ENCODE measurements around the gene ASPHD2.

ASPHD2 gene

DNA sequence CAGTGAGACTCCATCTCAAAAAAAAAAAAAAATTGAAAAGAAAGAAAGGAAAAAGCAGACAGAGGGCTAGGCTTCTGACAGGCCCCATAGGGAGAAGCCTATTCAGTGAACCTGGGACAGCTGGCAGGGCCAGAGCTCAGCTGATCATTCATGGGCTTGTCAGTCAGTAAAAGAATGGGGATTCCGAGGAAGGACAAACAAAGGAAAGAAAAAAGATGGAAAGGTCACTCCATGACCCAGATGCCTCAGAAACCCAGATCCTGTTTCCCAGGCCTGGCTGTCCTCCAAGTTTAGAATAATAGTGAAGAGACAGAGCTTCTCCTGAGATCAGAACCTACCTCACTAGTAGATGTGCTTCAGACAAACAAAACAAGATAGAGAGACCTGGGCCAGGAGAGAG lies 34.3 kb upstream of the ASPHD2 start:
- Histone ChIP-seq H3K27ac (ENCODE audit: poor library complexity, severe bottlenecking) (no peak overlapping the region), H3K4me1 (ENCODE audit: insufficient read depth, poor library complexity, severe bottlenecking) (no peaks in the 10 kb centered on the region), H3K4me3 (ENCODE audit: severe bottlenecking) (no peak overlapping the region), H3K9me3 (ENCODE audit: severe bottlenecking) (no peaks in the 10 kb centered on the region), H3K27me3 (ENCODE audit: insufficient read depth, poor library complexity, severe bottlenecking) (no peaks in the 10 kb centered on the region), H3K36me3 (ENCODE audit: low read depth) (no peaks in the 10 kb centered on the region)
- no peak for DNase-seq (ENCODE audit: low spot score)
- TF ChIP-seq, protein P1, sequence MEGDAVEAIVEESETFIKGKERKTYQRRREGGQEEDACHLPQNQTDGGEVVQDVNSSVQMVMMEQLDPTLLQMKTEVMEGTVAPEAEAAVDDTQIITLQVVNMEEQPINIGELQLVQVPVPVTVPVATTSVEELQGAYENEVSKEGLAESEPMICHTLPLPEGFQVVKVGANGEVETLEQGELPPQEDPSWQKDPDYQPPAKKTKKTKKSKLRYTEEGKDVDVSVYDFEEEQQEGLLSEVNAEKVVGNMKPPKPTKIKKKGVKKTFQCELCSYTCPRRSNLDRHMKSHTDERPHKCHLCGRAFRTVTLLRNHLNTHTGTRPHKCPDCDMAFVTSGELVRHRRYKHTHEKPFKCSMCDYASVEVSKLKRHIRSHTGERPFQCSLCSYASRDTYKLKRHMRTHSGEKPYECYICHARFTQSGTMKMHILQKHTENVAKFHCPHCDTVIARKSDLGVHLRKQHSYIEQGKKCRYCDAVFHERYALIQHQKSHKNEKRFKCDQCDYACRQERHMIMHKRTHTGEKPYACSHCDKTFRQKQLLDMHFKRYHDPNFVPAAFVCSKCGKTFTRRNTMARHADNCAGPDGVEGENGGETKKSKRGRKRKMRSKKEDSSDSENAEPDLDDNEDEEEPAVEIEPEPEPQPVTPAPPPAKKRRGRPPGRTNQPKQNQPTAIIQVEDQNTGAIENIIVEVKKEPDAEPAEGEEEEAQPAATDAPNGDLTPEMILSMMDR (IDR thresholded peaks at IDR 0.05; ENCODE audit: poor library complexity, severe bottlenecking) = no peak
- no peak for ATAC-seq (ENCODE audit: low read depth)

DNA sequence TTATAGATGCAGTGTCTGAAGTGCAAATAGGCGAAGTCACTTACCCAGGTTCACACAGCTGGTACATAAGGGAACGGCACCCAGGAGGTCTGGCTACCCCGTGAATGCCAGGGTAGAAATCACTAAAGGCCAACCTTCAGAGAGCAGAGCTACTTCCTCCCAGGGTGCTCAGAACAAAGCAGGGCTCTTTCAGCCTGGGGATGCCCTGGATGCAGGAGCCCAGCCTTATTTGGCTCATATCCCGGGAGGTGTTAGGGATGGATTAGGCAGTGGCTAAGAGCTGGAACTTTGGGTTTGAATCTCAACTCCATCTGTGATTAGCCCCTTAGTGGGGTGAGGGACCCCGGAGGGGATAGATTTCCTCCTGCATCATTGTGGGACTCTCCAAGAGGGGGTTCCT lies 33.1 kb upstream of the ASPHD2 start:
- H3K9me3 ChIP-seq (ENCODE audit: severe bottlenecking) = no peaks in the 10 kb centered on the region
- H3K4me3 ChIP-seq (ENCODE audit: severe bottlenecking) = no peak overlapping the region
- no peaks in the 10 kb centered on the region for H3K27me3 ChIP-seq (ENCODE audit: insufficient read depth, poor library complexity, severe bottlenecking)
- no peaks in the 10 kb centered on the region for H3K4me1 ChIP-seq (ENCODE audit: insufficient read depth, poor library complexity, severe bottlenecking)
- no peaks in the 10 kb centered on the region for H3K36me3 ChIP-seq (ENCODE audit: low read depth)
- DNase-seq (ENCODE audit: low spot score) = no peak
- H3K27ac ChIP-seq (ENCODE audit: poor library complexity, severe bottlenecking) = no peak overlapping the region
- ATAC-seq (ENCODE audit: low read depth) = no peak
- TF ChIP-seq, protein P1 (IDR thresholded peaks at IDR 0.05; ENCODE audit: poor library complexity, severe bottlenecking) = no peak

DNA sequence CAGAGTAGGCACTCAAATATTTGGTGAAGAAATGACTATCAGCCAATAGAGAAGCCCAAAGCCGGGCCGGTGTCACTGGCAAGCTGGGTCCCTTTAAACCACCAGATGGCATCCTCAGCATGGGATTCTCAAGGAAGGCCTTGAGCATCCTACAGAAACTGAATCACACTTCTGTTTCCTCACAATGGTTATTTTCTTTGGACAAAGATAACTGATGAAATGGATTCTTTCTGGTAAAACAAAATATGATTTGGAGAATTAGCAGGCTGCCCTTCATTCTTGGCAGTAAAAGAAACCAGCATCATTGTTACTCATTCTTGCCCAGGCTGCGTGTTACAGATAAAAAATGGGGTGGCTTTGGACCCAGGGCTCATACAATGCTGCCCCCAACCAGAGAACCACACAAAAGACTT lies 30.3 kb upstream of the ASPHD2 start:
- Histone ChIP-seq H3K27me3 (ENCODE audit: insufficient read depth, poor library complexity, severe bottlenecking) (no peaks in the 10 kb centered on the region), H3K36me3 (ENCODE audit: low read depth) (no peaks in the 10 kb centered on the region), H3K9me3 (ENCODE audit: severe bottlenecking) (no peaks in the 10 kb centered on the region), H3K4me3 (ENCODE audit: severe bottlenecking) (no peak overlapping the region), H3K27ac (ENCODE audit: poor library complexity, severe bottlenecking) (no peak overlapping the region), H3K4me1 (ENCODE audit: insufficient read depth, poor library complexity, severe bottlenecking) (no peaks in the 10 kb centered on the region)
- ATAC-seq (ENCODE audit: low read depth) (peak; percentile 84), DNase-seq (ENCODE audit: low spot score) (no peak)
- TF ChIP-seq, protein P1 (IDR thresholded peaks at IDR 0.05; ENCODE audit: poor library complexity, severe bottlenecking) = peak; percentile 89

- ATAC-seq (ENCODE audit: low read depth) = no peak
- no peak for DNase-seq (ENCODE audit: low spot score)
- Histone ChIP-seq H3K4me3 (ENCODE audit: severe bottlenecking) (no peak overlapping the region), H3K4me1 (ENCODE audit: insufficient read depth, poor library complexity, severe bottlenecking) (no peaks in the 10 kb centered on the region), H3K9me3 (ENCODE audit: severe bottlenecking) (no peaks in the 10 kb centered on the region), H3K27me3 (ENCODE audit: insufficient read depth, poor library complexity, severe bottlenecking) (no peaks in the 10 kb centered on the region), H3K36me3 (ENCODE audit: low read depth) (no peaks in the 10 kb centered on the region), H3K27ac (ENCODE audit: poor library complexity, severe bottlenecking) (no peak overlapping the region)
- TF ChIP-seq, protein P1 (IDR thresholded peaks at IDR 0.05; ENCODE audit: poor library complexity, severe bottlenecking) = no peak
These were observed 29.8 kb upstream of the ASPHD2 start for GRCh38 chr22:26399289-26399688.

- H3K36me3 ChIP-seq (ENCODE audit: low read depth) = no peaks in the 10 kb centered on the region
- H3K4me1 ChIP-seq (ENCODE audit: insufficient read depth, poor library complexity, severe bottlenecking) = no peaks in the 10 kb centered on the region
- H3K4me3 ChIP-seq (ENCODE audit: severe bottlenecking) = no peak overlapping the region
- H3K27ac ChIP-seq (ENCODE audit: poor library complexity, severe bottlenecking) = no peak overlapping the region
- TF ChIP-seq, protein P1 (IDR thresholded peaks at IDR 0.05; ENCODE audit: poor library complexity, severe bottlenecking) = no peak
- no peaks in the 10 kb centered on the region for H3K27me3 ChIP-seq (ENCODE audit: insufficient read depth, poor library complexity, severe bottlenecking)
- ATAC-seq (ENCODE audit: low read depth) (no peak), DNase-seq (ENCODE audit: low spot score) (no peak)
- H3K9me3 ChIP-seq (ENCODE audit: severe bottlenecking) = no peaks in the 10 kb centered on the region
These were observed 27.3 kb upstream of the ASPHD2 start for GRCh38 chr22:26401726-26402125.

Measured in RWPE2 (cell line).